ENCODE measurements around the gene ELP2. TPM values are rescaled to one million over a fixed set of nuclear protein-coding genes. Genes with fewer than 3 reads are reported as not detected.

Gene ELP2
- polyA plus RNA-seq, 1 experiment = 125 TPM

- DNase-seq (ENCODE audit: low read depth) = no peak
- ChIA-PET POLR2A (interaction anchor here (0.6 kb wide), 1 partner anchor 81 kb away, joined by 6 read pairs; no protein-coding TSS in a partner anchor), CTCF (interaction anchor here (1.0 kb wide), 1 partner anchor 106 kb away, joined by 4 read pairs; no protein-coding TSS in a partner anchor)
- Histone ChIP-seq H3K36me3 (ENCODE audit: control insufficient read depth, insufficient read depth, low read length) (no peaks in the 10 kb centered on the region; the same call in none of the 2 replicates), H3K4me3 (ENCODE audit: low read depth, low read length) (no peak overlapping the region), H3K27me3 (ENCODE audit: control insufficient read depth, insufficient read depth, low read length) (no peaks in the 10 kb centered on the region)
- TF ChIP-seq CTCF (IDR thresholded peaks at IDR 0.05; ENCODE audit: insufficient read depth, low read depth, low read length) = no peak
Measured at GRCh38 chr18:36131692-36132483, 2.2 kb downstream of the ELP2 start.

DNA sequence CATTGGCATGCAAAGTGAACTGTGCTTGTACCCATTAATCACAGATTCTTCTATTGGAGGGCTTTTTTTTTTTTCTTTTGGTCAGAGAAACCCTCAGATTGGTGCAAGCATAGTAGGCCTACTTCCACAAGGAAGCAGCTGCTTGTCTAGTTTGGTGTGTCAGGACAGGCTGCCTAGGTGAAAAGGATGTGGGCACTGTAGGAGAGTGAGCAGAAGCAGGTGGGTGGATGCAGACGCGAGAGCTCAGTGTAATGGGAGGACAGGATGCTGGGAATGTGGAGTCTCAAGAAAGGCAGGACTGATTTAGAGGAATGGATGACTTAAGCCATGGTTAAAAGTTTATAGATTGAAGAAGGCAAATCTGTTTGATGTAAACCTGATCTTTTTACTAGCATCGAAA is 3.1 kb downstream of the ELP2 start:
- ChIA-PET POLR2A (no interaction called here), CTCF (no interaction called here)
- no peak overlapping the region for H3K4me3 ChIP-seq (ENCODE audit: low read depth, low read length)
- no peaks in the 10 kb centered on the region for H3K27me3 ChIP-seq (ENCODE audit: control insufficient read depth, insufficient read depth, low read length)
- no peak for DNase-seq (ENCODE audit: low read depth)
- no peaks in the 10 kb centered on the region; the same call in none of the 2 replicates for H3K36me3 ChIP-seq (ENCODE audit: control insufficient read depth, insufficient read depth, low read length)
- no peak for TF ChIP-seq CTCF (IDR thresholded peaks at IDR 0.05; ENCODE audit: insufficient read depth, low read depth, low read length)

GRCh38 chr18:36135264-36135663 is 5.6 kb downstream of the ELP2 start:
- ChIA-PET POLR2A (no interaction called here), CTCF (no interaction called here)
- Histone ChIP-seq H3K36me3 (ENCODE audit: control insufficient read depth, insufficient read depth, low read length) (peaks cover 9% of the 10 kb centered on the region), H3K4me3 (ENCODE audit: low read depth, low read length) (no peak overlapping the region), H3K27me3 (ENCODE audit: control insufficient read depth, insufficient read depth, low read length) (no peaks in the 10 kb centered on the region)
- no peak for TF ChIP-seq CTCF (IDR thresholded peaks at IDR 0.05; ENCODE audit: insufficient read depth, low read depth, low read length)
- no peak for DNase-seq (ENCODE audit: low read depth)

DNA sequence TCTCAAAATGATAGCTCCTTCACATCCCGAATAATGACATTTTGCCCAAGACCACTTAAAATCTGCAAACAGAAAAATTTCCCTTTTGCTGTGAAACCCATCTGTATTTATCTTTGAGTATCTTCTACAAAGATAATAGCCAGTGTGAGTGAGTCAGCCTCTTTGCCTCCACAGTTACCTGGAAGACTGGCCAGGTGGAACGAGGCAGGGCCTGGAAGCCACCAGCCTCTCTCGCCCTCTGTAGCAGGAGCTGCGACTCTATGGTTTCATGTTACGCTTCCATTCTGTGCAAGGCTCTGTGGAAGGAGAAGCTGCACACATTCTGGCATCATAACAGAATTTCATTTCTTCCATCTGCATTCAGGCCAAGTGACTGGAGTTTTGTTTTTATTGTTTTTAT is 9.5 kb downstream of the ELP2 start:
- no peak overlapping the region for H3K4me3 ChIP-seq (ENCODE audit: low read depth, low read length)
- DNase-seq (ENCODE audit: low read depth) = no peak
- no peaks in the 10 kb centered on the region for H3K27me3 ChIP-seq (ENCODE audit: control insufficient read depth, insufficient read depth, low read length)
- no peak for TF ChIP-seq CTCF (IDR thresholded peaks at IDR 0.05; ENCODE audit: insufficient read depth, low read depth, low read length)
- CTCF ChIA-PET = interaction anchor here (0.8 to 1.3 kb wide), 2 partner anchors 9 to 41 kb away, joined by 3 read pairs; no protein-coding TSS in a partner anchor
- H3K36me3 ChIP-seq (ENCODE audit: control insufficient read depth, insufficient read depth, low read length) = peaks cover 14% of the 10 kb centered on the region
- POLR2A ChIA-PET = no interaction called here

DNA sequence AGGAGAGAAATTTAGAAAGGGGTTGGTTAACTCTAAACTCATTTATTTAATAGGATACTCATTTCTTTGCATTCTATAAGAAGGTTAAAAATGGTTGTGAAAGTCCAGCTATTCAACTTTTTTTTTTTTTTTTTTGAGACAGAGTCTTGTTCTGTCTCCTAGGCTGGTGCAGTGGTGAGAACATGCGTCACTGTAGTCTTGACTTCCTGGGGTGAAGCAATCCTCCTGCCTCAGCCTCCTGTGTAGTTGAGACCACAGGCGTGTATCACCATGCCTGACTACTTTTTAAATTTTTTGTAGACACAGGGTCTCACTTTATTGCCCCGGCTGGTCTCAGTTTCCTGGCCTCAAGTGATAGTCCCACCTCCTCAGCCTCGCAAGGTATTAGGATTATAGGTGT is 11.9 kb downstream of the ELP2 start:
- CTCF ChIA-PET = interaction anchor here (1.2 kb wide), 1 partner anchor 8 kb away, joined by 3 read pairs; no protein-coding TSS in a partner anchor
- no peak for TF ChIP-seq CTCF (IDR thresholded peaks at IDR 0.05; ENCODE audit: insufficient read depth, low read depth, low read length)
- H3K27me3 ChIP-seq (ENCODE audit: control insufficient read depth, insufficient read depth, low read length) = no peaks in the 10 kb centered on the region
- no peak for DNase-seq (ENCODE audit: low read depth)
- POLR2A ChIA-PET = interaction anchor here (0.6 kb wide), 1 partner anchor 76 kb away, joined by 5 read pairs; no protein-coding TSS in a partner anchor
- no peak overlapping the region for H3K4me3 ChIP-seq (ENCODE audit: low read depth, low read length)
- H3K36me3 ChIP-seq (ENCODE audit: control insufficient read depth, insufficient read depth, low read length) = peaks cover 19% of the 10 kb centered on the region

All from BJ (cell line).